ENCODE data around the gene OSCP1. TPM values are rescaled to one million over a fixed set of nuclear protein-coding genes. Genes with fewer than 3 reads are reported as not detected.

The OSCP1 gene
- total and polyA plus RNA-seq, 4 donors = 16.9 to 31.4 (median 23.2) TPM

GRCh38 chr1:36415661-36416326, 34.5 kb downstream of the OSCP1 start:
- H3K9ac ChIP-seq (ENCODE audit: insufficient read depth in 1 of 2, low read length in 2 of 2) = no peak overlapping the region

GRCh38 chr1:36414384-36414783, 35.9 kb downstream of the OSCP1 start:
- Histone ChIP-seq H3K27me3 (ENCODE audit: control insufficient read depth in 3 of 3, insufficient read depth in 3 of 3, low read length in 2 of 3) (no peaks in the 10 kb centered on the region), H3K36me3 (ENCODE audit: control insufficient read depth in 4 of 4, insufficient read depth in 4 of 4, low read length in 4 of 4) (peaks cover 0 to 3% (median 2%) of the 10 kb centered on the region in 4 donors), H3K9me3 (ENCODE audit: control insufficient read depth in 4 of 4, insufficient read depth in 3 of 4, low read length in 3 of 4) (no peaks in the 10 kb centered on the region), H3K9ac (ENCODE audit: insufficient read depth in 1 of 2, low read length in 2 of 2) (no peak overlapping the region), H3K27ac (ENCODE audit: low read depth in 1 of 2, low read length in 1 of 2) (no peak overlapping the region), H3K4me1 (ENCODE audit: control insufficient read depth in 5 of 5, insufficient read depth in 5 of 5, low read length in 5 of 5) (no peaks in the 10 kb centered on the region), H3K4me3 (no peak overlapping the region)
- DNase-seq (no peak), ATAC-seq (ENCODE audit: insufficient read depth, low FRiP score) (no peak)
- no peak for TF ChIP-seq CTCF (IDR thresholded peaks at IDR 0.05; ENCODE audit: control extremely low read depth, extremely low read depth)
- WGBS, 2 donors = 91 to 94% methylated on average over 4 of the region's 4 CpGs

More at GRCh38 chr1:36415661-36416326, 34.5 kb downstream of the OSCP1 start:
- no peak for ATAC-seq (ENCODE audit: insufficient read depth, low FRiP score)
- H3K27me3 ChIP-seq (ENCODE audit: control insufficient read depth in 3 of 3, insufficient read depth in 3 of 3, low read length in 2 of 3) = no peaks in the 10 kb centered on the region
- no peak overlapping the region for H3K4me3 ChIP-seq
- WGBS, 2 donors = 90 to 91% methylated on average over 15 of the region's 15 CpGs
- H3K9me3 ChIP-seq (ENCODE audit: control insufficient read depth in 4 of 4, insufficient read depth in 3 of 4, low read length in 3 of 4) = no peaks in the 10 kb centered on the region
- no peak overlapping the region for H3K27ac ChIP-seq (ENCODE audit: low read depth in 1 of 2, low read length in 1 of 2)
- TF ChIP-seq CTCF (IDR thresholded peaks at IDR 0.05; ENCODE audit: control extremely low read depth, extremely low read depth) = no peak
- no peak for DNase-seq
- peaks cover 0 to 3% (median 2%) of the 10 kb centered on the region in 4 donors for H3K36me3 ChIP-seq (ENCODE audit: control insufficient read depth in 4 of 4, insufficient read depth in 4 of 4, low read length in 4 of 4)
- peaks cover 0 to 5% (median 0%) of the 10 kb centered on the region in 5 donors for H3K4me1 ChIP-seq (ENCODE audit: control insufficient read depth in 5 of 5, insufficient read depth in 5 of 5, low read length in 5 of 5)

GRCh38 chr1:36411674-36412648, 38.3 kb downstream of the OSCP1 start:
- Histone ChIP-seq H3K27me3 (ENCODE audit: control insufficient read depth in 3 of 3, insufficient read depth in 3 of 3, low read length in 2 of 3) (no peaks in the 10 kb centered on the region), H3K9ac (ENCODE audit: insufficient read depth in 1 of 2, low read length in 2 of 2) (no peak overlapping the region), H3K4me1 (ENCODE audit: control insufficient read depth in 5 of 5, insufficient read depth in 5 of 5, low read length in 5 of 5) (no peaks in the 10 kb centered on the region), H3K4me3 (no peak overlapping the region), H3K36me3 (ENCODE audit: control insufficient read depth in 4 of 4, insufficient read depth in 4 of 4, low read length in 4 of 4) (no peaks in the 10 kb centered on the region), H3K9me3 (ENCODE audit: control insufficient read depth in 4 of 4, insufficient read depth in 3 of 4, low read length in 3 of 4) (no peaks in the 10 kb centered on the region), H3K27ac (ENCODE audit: low read depth in 1 of 2, low read length in 1 of 2) (no peak overlapping the region)
- TF ChIP-seq CTCF (IDR thresholded peaks at IDR 0.05; ENCODE audit: control extremely low read depth, extremely low read depth) = no peak
- no peak for DNase-seq
- 55 to 71% methylated on average over 11 of the region's 11 CpGs for WGBS, 2 donors
- ATAC-seq (ENCODE audit: insufficient read depth, low FRiP score) = no peak
